ENCODE data around the gene SDK1. TPM values are rescaled to one million over a fixed set of nuclear protein-coding genes. Genes with fewer than 3 reads are reported as not detected.

Gene SDK1
- total and polyA plus RNA-seq, 2 experiments from 2014 or later = 2.1 to 10.0 TPM

GRCh38 chr7:3404501-3404900, 103.4 kb downstream of the SDK1 start:
- H3K4me2 ChIP-seq = no peak overlapping the region
- no peaks in the 10 kb centered on the region; the same call in 2 of the 3 replicates for H3K9me3 Mint-ChIP-seq
- no peaks in the 10 kb centered on the region for H3K36me3 ChIP-seq (ENCODE audit: insufficient read depth)
- TF ChIP-seq EZH2 (IDR thresholded peaks at IDR 0.05; ENCODE audit: low read depth, unreplicated experiment) (no peak), JUNB (IDR thresholded peaks at IDR 0.05; ENCODE audit: unreplicated experiment) (no peak), POLR2AphosphoS5 (IDR thresholded peaks at IDR 0.05; ENCODE audit: low read depth) (no peak), ETS1 (IDR thresholded peaks at IDR 0.05) (no peak), STAT1 (IDR thresholded peaks at IDR 0.05; ENCODE audit: unreplicated experiment) (no peak), ZNF114 (CRISPR knock-in tag; IDR thresholded peaks at IDR 0.05) (no peak), ZNF331 (CRISPR knock-in tag; IDR thresholded peaks at IDR 0.05; ENCODE audit: low read depth) (no peak), CREB1 (CRISPR knock-in tag; IDR thresholded peaks at IDR 0.05; ENCODE audit: low read depth) (no peak), EZH2phosphoT487 (IDR thresholded peaks at IDR 0.05; ENCODE audit: unreplicated experiment) (no peak), NANOG (IDR thresholded peaks at IDR 0.05; ENCODE audit: borderline replicate concordance) (no peak)
- TF ChIP-seq, protein P1, sequence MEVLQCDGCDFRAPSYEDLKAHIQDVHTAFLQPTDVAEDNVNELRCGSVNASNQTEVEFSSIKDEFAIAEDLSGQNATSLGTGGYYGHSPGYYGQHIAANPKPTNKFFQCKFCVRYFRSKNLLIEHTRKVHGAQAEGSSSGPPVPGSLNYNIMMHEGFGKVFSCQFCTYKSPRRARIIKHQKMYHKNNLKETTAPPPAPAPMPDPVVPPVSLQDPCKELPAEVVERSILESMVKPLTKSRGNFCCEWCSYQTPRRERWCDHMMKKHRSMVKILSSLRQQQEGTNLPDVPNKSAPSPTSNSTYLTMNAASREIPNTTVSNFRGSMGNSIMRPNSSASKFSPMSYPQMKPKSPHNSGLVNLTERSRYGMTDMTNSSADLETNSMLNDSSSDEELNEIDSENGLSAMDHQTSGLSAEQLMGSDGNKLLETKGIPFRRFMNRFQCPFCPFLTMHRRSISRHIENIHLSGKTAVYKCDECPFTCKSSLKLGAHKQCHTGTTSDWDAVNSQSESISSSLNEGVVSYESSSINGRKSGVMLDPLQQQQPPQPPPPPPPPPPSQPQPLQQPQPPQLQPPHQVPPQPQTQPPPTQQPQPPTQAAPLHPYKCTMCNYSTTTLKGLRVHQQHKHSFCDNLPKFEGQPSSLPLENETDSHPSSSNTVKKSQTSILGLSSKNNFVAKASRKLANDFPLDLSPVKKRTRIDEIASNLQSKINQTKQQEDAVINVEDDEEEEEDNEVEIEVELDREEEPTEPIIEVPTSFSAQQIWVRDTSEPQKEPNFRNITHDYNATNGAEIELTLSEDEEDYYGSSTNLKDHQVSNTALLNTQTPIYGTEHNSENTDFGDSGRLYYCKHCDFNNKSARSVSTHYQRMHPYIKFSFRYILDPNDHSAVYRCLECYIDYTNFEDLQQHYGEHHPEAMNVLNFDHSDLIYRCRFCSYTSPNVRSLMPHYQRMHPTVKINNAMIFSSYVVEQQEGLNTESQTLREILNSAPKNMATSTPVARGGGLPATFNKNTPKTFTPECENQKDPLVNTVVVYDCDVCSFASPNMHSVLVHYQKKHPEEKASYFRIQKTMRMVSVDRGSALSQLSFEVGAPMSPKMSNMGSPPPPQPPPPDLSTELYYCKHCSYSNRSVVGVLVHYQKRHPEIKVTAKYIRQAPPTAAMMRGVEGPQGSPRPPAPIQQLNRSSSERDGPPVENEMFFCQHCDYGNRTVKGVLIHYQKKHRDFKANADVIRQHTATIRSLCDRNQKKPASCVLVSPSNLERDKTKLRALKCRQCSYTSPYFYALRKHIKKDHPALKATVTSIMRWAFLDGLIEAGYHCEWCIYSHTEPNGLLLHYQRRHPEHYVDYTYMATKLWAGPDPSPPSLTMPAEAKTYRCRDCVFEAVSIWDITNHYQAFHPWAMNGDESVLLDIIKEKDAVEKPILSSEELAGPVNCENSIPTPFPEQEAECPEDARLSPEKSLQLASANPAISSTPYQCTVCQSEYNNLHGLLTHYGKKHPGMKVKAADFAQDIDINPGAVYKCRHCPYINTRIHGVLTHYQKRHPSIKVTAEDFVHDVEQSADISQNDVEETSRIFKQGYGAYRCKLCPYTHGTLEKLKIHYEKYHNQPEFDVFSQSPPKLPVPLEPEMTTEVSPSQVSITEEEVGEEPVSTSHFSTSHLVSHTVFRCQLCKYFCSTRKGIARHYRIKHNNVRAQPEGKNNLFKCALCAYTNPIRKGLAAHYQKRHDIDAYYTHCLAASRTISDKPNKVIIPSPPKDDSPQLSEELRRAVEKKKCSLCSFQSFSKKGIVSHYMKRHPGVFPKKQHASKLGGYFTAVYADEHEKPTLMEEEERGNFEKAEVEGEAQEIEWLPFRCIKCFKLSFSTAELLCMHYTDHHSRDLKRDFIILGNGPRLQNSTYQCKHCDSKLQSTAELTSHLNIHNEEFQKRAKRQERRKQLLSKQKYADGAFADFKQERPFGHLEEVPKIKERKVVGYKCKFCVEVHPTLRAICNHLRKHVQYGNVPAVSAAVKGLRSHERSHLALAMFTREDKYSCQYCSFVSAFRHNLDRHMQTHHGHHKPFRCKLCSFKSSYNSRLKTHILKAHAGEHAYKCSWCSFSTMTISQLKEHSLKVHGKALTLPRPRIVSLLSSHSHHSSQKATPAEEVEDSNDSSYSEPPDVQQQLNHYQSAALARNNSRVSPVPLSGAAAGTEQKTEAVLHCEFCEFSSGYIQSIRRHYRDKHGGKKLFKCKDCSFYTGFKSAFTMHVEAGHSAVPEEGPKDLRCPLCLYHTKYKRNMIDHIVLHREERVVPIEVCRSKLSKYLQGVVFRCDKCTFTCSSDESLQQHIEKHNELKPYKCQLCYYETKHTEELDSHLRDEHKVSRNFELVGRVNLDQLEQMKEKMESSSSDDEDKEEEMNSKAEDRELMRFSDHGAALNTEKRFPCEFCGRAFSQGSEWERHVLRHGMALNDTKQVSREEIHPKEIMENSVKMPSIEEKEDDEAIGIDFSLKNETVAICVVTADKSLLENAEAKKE (CRISPR knock-in tag; IDR thresholded peaks at IDR 0.05) = no peak
- TF ChIP-seq, protein P2, sequence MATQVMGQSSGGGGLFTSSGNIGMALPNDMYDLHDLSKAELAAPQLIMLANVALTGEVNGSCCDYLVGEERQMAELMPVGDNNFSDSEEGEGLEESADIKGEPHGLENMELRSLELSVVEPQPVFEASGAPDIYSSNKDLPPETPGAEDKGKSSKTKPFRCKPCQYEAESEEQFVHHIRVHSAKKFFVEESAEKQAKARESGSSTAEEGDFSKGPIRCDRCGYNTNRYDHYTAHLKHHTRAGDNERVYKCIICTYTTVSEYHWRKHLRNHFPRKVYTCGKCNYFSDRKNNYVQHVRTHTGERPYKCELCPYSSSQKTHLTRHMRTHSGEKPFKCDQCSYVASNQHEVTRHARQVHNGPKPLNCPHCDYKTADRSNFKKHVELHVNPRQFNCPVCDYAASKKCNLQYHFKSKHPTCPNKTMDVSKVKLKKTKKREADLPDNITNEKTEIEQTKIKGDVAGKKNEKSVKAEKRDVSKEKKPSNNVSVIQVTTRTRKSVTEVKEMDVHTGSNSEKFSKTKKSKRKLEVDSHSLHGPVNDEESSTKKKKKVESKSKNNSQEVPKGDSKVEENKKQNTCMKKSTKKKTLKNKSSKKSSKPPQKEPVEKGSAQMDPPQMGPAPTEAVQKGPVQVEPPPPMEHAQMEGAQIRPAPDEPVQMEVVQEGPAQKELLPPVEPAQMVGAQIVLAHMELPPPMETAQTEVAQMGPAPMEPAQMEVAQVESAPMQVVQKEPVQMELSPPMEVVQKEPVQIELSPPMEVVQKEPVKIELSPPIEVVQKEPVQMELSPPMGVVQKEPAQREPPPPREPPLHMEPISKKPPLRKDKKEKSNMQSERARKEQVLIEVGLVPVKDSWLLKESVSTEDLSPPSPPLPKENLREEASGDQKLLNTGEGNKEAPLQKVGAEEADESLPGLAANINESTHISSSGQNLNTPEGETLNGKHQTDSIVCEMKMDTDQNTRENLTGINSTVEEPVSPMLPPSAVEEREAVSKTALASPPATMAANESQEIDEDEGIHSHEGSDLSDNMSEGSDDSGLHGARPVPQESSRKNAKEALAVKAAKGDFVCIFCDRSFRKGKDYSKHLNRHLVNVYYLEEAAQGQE (IDR thresholded peaks at IDR 0.05; ENCODE audit: unreplicated experiment) = no peak
- TF ChIP-seq, protein P3, sequence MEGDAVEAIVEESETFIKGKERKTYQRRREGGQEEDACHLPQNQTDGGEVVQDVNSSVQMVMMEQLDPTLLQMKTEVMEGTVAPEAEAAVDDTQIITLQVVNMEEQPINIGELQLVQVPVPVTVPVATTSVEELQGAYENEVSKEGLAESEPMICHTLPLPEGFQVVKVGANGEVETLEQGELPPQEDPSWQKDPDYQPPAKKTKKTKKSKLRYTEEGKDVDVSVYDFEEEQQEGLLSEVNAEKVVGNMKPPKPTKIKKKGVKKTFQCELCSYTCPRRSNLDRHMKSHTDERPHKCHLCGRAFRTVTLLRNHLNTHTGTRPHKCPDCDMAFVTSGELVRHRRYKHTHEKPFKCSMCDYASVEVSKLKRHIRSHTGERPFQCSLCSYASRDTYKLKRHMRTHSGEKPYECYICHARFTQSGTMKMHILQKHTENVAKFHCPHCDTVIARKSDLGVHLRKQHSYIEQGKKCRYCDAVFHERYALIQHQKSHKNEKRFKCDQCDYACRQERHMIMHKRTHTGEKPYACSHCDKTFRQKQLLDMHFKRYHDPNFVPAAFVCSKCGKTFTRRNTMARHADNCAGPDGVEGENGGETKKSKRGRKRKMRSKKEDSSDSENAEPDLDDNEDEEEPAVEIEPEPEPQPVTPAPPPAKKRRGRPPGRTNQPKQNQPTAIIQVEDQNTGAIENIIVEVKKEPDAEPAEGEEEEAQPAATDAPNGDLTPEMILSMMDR (conservative IDR thresholded peaks at IDR 0.05; ENCODE audit: low read depth in 2 of 2) = no peak
- ATAC-seq (no peak), DNase-seq (ENCODE audit: low spot score) (no peak)
- H3K27me3 ChIP-seq (ENCODE audit: insufficient read depth) = no peaks in the 10 kb centered on the region
- H3K4me3 ChIP-seq = no peak overlapping the region
- no peak overlapping the region for H3K4me3 Mint-ChIP-seq
- peaks cover 11% of the 10 kb centered on the region; the same call in 2 of the 3 replicates for H3K4me1 Mint-ChIP-seq
- no peaks in the 10 kb centered on the region for H3K79me2 ChIP-seq (replicated peaks; ENCODE audit: insufficient read depth)
- H3K9me2 ChIP-seq (ENCODE audit: insufficient read depth) = no peaks in the 10 kb centered on the region
- no peak overlapping the region for H3K27ac Mint-ChIP-seq
- no peaks in the 10 kb centered on the region for H3F3A ChIP-seq (replicated peaks; ENCODE audit: low read depth)
- no peaks in the 10 kb centered on the region; the same call in 2 of the 3 replicates for H3K36me3 Mint-ChIP-seq (ENCODE audit: low read depth)
- no peaks in the 10 kb centered on the region for H3K27me3 Mint-ChIP-seq (ENCODE audit: insufficient read depth, low read depth, poor library complexity)
- no peak overlapping the region for H3K27ac ChIP-seq (ENCODE audit: low read depth)
- no peaks in the 10 kb centered on the region for H4K20me1 ChIP-seq (replicated peaks; ENCODE audit: insufficient read depth)
- peaks cover 2% of the 10 kb centered on the region; the same call in 1 of the 2 replicates for H3K4me1 ChIP-seq (ENCODE audit: insufficient read depth)
- H2AFZ ChIP-seq = no peak overlapping the region

All from GM23338 (cell line).